HepG2 (cell line): ENCODE data around the gene CCDC57. TPM values are rescaled to one million over a fixed set of nuclear protein-coding genes. Genes with fewer than 3 reads are reported as not detected.
A peak's percentile ranks its signal among the peaks of the same experiment; 100 is the strongest.

Source experiments
- ATF2 ChIP-seq: sonication (generic); formaldehyde crosslinking; IDR thresholded peaks from 2 replicates; pipeline ENCODE4 v1.4.0; 2020; ENCODE audit warnings: missing genetic modification reagents
- ELF4 ChIP-seq: sonication (generic); formaldehyde crosslinking; IDR thresholded peaks from 2 replicates; pipeline ENCODE4 v1.5.0; 2020; ENCODE audit warnings: missing genetic modification reagents, mild to moderate bottlenecking, moderate library complexity, borderline replicate concordance
- EP300 ChIP-seq, 3 experiments: sonication (generic) in 1 of 3; formaldehyde crosslinking in 1 of 3; IDR thresholded peaks; 2 replicates each; pipeline versions ENCODE4 v1.5.1 to v1.6.1; 2011 to 2020; ENCODE audit warnings: low read depth in 2 of 3, low read length in 2 of 3, borderline replicate concordance in 1 of 3, improper control_type of control experiment in 1 of 3, mild to moderate bottlenecking in 1 of 3, missing genetic modification reagents in 1 of 3, moderate library complexity in 1 of 3
- KLF16 ChIP-seq, 2 experiments: sonication (generic) in 1 of 2; formaldehyde crosslinking in 1 of 2; IDR thresholded peaks; 2 replicates each; pipeline versions ENCODE4 v1.6.1 to v1.8.0; 2016 to 2023; ENCODE audit warnings: missing genetic modification reagents in 2 of 2, missing compliant biosample characterization in 1 of 2
- NCOR1 ChIP-seq: fragments of 200-600 bp; sonication (generic); IDR thresholded peaks from 2 replicates; pipeline ENCODE4 v1.7.0; 2017; ENCODE audit warnings: antibody characterized with exemption, low read length, borderline replicate concordance
- PHF21A ChIP-seq: sonication (generic); formaldehyde crosslinking; IDR thresholded peaks from 2 replicates; pipeline ENCODE4 v1.5.0; 2020; ENCODE audit warnings: mild to moderate bottlenecking, missing genetic modification reagents
- PHF5A ChIP-seq: IDR thresholded peaks from one replicate; pipeline ENCODE4 v1.6.1; 2018; ENCODE audit warnings: low read depth, missing genetic modification reagents; ENCODE audit not compliant: unreplicated experiment
- RFX3 ChIP-seq: IDR thresholded peaks from 2 replicates; pipeline ENCODE4 v1.6.1; 2016; ENCODE audit warnings: missing biosample characterization, missing genetic modification reagents
- TBL1XR1 ChIP-seq: fragments of 150-350 bp; IDR thresholded peaks from 2 replicates; pipeline ENCODE4 v1.6.1; 2014; ENCODE audit warnings: borderline replicate concordance, low read length; ENCODE audit not compliant: partially characterized antibody
- ZBTB44 ChIP-seq: sonication (generic); formaldehyde crosslinking; IDR thresholded peaks from 2 replicates; pipeline ENCODE4 v1.4.0; 2020; ENCODE audit warnings: missing genetic modification reagents
- ZFAT ChIP-seq: sonication (generic); formaldehyde crosslinking; conservative IDR thresholded peaks from 2 replicates; pipeline ENCODE4 v1.8.1; 2023; ENCODE audit warnings: missing genetic modification reagents, inconsistent platforms
- ZHX1 ChIP-seq: sonication (generic); formaldehyde crosslinking; IDR thresholded peaks from 2 replicates; pipeline ENCODE4 v1.8.1; 2022; ENCODE audit warnings: low read depth, mild to moderate bottlenecking, missing genetic modification reagents
- ZNF280D ChIP-seq: sonication (generic); formaldehyde crosslinking; IDR thresholded peaks from 2 replicates; pipeline ENCODE4 v1.5.1; 2020; ENCODE audit warnings: mild to moderate bottlenecking, missing genetic modification reagents
- ZNF317 ChIP-seq: sonication (generic); formaldehyde crosslinking; IDR thresholded peaks from 2 replicates; pipeline ENCODE4 v1.5.0; 2020; ENCODE audit warnings: mild to moderate bottlenecking, missing genetic modification reagents
- ZNF343 ChIP-seq: sonication (generic); formaldehyde crosslinking; IDR thresholded peaks from 2 replicates; pipeline ENCODE4 v1.4.0; 2020; ENCODE audit warnings: mild to moderate bottlenecking, missing genetic modification reagents
- ZNF510 ChIP-seq: sonication (generic); formaldehyde crosslinking; IDR thresholded peaks from 2 replicates; pipeline ENCODE4 v1.4.0; 2020; ENCODE audit warnings: low read depth, mild to moderate bottlenecking, missing genetic modification reagents
- ZNF747 ChIP-seq: sonication (generic); formaldehyde crosslinking; IDR thresholded peaks from 2 replicates; pipeline ENCODE4 v1.8.1; 2023; ENCODE audit warnings: missing genetic modification reagents, mild to moderate bottlenecking, borderline replicate concordance
- ZNF766 ChIP-seq: sonication (generic); formaldehyde crosslinking; IDR thresholded peaks from 2 replicates; pipeline ENCODE4 v1.5.0; 2020; ENCODE audit warnings: missing genetic modification reagents, borderline replicate concordance
- ZNF777 ChIP-seq: sonication (generic); formaldehyde crosslinking; IDR thresholded peaks from 2 replicates; pipeline ENCODE4 v1.4.0; 2020; ENCODE audit warnings: missing genetic modification reagents
- polyA plus RNA-seq, 8 experiments: library from polyadenylated mRNA; depleted of rRNA in 3 of 8; stranded (reverse) in 7 of 8; unstranded in 1 of 8; fragments of >200 nt; fragmentation: Illumina TruSeq in 4 of 8; extraction: Trizol in 4 of 8; gene quantifications; 2 replicates each; pipeline versions ENCODE4 v1.2.1 to v1.2.3, GENCODE V29; 2011 to 2016; ENCODE audit warnings: low read depth in 4 of 8, missing spikeins in 1 of 8, mixed read lengths in 1 of 8; ENCODE audit not compliant: insufficient read depth in 1 of 8
- total RNA-seq, 5 experiments: library from RNA; depleted of rRNA; stranded (reverse); fragments of >200 nt; fragmentation: Illumina TruSeq; extraction: Trizol; gene quantifications; 2 replicates each; pipeline ENCODE4 v1.2.3, GENCODE V29; 2016; ENCODE audit warnings: low read depth in 1 of 5

The CCDC57 gene
- total and polyA plus RNA-seq, 2 of the 13 experiments (the other 11 are each of a cell fraction or from before 2014, with no cell fraction given) = 59.3 to 59.9 TPM

GRCh38 chr17:82225368-82226029, 12.9 kb upstream of the CCDC57 start (continued):
- TF ChIP-seq ZNF777 (CRISPR knock-in tag) = peak; percentile 27; the same call in 1 of the 2 replicates
- no peak for TF ChIP-seq KLF16 (CRISPR knock-in tag; IDR thresholded peaks at IDR 0.05)
- TF ChIP-seq NCOR1 = no peak
- TF ChIP-seq ZNF747 (CRISPR knock-in tag) = peak; percentile 76; the same call in 1 of the 2 replicates
- no peak for TF ChIP-seq PHF5A (CRISPR knock-in tag)
- TF ChIP-seq ZNF280D (CRISPR knock-in tag) = no peak
- TF ChIP-seq ZNF317 (CRISPR knock-in tag) = no peak
- no peak for TF ChIP-seq ZNF510
- no peak for TF ChIP-seq RFX3 (CRISPR knock-in tag)
- TF ChIP-seq TBL1XR1 = no peak
- TF ChIP-seq ATF2 = no peak
- TF ChIP-seq ZFAT (CRISPR knock-in tag) = no peak
- TF ChIP-seq ZNF343 (CRISPR knock-in tag) = no peak
- no peak for TF ChIP-seq ZHX1 (CRISPR knock-in tag)
- no peak for TF ChIP-seq ZNF766 (CRISPR knock-in tag)
- TF ChIP-seq PHF21A = peak; percentile 37; the same call in 1 of the 2 replicates
- TF ChIP-seq ELF4 (CRISPR knock-in tag) = no peak
- TF ChIP-seq EP300 (IDR thresholded peaks at IDR 0.05; ENCODE audit: low read depth in 2 of 2, low read length in 2 of 2) = no peak
- TF ChIP-seq EP300 (CRISPR knock-in tag; IDR thresholded peaks at IDR 0.05; ENCODE audit: borderline replicate concordance) = peak; percentile 48; the same call in 1 of the 2 replicates
- no peak for TF ChIP-seq ZBTB44 (CRISPR knock-in tag)
